Measurements from ENCODE around the gene PITPNM1. TPM values are rescaled to one million over a fixed set of nuclear protein-coding genes. Genes with fewer than 3 reads are reported as not detected.

The PITPNM1 gene
- total and polyA plus RNA-seq, 2 of the 13 experiments (the other 11 are each of a cell fraction or from before 2014, with no cell fraction given), result 8.2 to 8.5 TPM

DNA sequence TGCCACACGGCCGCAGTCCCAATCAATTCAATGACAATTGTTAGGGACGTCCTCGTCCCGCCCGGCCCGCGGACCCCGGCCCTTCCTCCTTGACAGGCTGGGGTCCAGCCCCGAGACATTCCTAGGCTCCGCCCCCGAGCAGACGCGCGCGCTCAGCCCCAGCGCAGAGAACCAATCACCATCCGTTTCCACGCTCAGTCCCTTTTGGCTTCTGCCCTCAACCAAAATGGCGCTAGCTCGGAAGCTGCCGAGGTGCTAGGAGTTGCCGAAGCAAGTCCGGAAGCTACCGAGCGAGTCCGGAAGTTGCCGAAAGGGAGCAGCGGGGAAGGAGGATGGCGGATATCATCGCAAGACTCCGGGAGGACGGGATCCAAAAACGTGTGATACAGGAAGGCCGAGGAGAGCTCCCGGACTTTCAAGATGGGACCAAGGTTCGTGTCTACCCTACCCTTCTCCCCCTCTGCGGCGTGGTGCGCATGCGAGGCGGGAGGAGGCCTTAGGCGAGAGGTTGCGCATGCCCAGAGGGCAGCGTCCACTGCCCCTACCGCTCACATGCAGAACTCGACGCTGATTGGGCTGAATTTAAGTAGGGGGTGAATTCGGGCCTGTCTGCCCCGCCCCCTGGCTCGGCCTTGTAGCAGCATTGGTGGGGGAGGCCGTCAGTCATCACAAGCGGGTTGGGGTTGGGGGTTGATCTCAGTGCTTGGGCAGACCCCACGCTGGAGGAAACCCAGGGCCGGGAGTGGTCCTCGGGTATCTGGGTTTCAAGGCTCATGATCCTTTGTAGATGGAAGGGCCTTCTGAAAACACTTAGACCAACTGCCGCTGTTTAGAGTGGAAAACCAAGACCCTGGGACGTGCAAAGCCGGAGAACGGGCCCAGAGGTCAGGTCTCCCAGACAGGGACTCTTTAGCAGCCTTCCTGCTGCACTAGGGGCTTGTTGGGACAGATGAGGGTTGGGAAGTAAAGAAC is 22.1 kb downstream of the PITPNM1 start, which contains the start of gene AIP (continued):
- TF ChIP-seq, protein P1, sequence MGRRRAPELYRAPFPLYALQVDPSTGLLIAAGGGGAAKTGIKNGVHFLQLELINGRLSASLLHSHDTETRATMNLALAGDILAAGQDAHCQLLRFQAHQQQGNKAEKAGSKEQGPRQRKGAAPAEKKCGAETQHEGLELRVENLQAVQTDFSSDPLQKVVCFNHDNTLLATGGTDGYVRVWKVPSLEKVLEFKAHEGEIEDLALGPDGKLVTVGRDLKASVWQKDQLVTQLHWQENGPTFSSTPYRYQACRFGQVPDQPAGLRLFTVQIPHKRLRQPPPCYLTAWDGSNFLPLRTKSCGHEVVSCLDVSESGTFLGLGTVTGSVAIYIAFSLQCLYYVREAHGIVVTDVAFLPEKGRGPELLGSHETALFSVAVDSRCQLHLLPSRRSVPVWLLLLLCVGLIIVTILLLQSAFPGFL (CRISPR knock-in tag; IDR thresholded peaks at IDR 0.05), result no peak
- TF ChIP-seq, protein P2, sequence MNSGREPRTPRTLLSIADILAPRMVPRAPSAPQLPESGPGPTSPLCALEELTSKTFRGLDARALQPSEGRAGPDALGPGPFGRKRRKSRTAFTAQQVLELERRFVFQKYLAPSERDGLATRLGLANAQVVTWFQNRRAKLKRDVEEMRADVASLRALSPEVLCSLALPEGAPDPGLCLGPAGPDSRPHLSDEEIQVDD (CRISPR knock-in tag; IDR thresholded peaks at IDR 0.05; ENCODE audit: borderline replicate concordance), result peak; percentile 98; the same call in 1 of the 2 replicates
- TF ChIP-seq, protein P3, sequence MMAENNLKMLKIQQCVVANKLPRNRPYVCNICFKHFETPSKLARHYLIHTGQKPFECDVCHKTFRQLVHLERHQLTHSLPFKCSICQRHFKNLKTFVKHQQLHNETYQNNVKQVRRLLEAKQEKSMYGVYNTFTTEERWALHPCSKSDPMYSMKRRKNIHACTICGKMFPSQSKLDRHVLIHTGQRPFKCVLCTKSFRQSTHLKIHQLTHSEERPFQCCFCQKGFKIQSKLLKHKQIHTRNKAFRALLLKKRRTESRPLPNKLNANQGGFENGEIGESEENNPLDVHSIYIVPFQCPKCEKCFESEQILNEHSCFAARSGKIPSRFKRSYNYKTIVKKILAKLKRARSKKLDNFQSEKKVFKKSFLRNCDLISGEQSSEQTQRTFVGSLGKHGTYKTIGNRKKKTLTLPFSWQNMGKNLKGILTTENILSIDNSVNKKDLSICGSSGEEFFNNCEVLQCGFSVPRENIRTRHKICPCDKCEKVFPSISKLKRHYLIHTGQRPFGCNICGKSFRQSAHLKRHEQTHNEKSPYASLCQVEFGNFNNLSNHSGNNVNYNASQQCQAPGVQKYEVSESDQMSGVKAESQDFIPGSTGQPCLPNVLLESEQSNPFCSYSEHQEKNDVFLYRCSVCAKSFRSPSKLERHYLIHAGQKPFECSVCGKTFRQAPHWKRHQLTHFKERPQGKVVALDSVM (CRISPR knock-in tag; IDR thresholded peaks at IDR 0.05), result peak; percentile 72
- no peak; the same call in none of the 2 replicates for TF ChIP-seq POLR2AphosphoS5 (IDR thresholded peaks at IDR 0.05; ENCODE audit: low read depth, low read length)
- TF ChIP-seq KDM5A (IDR thresholded peaks at IDR 0.05; ENCODE audit: borderline replicate concordance, low read length), result peak; percentile 73
- peak; percentile 92 for TF ChIP-seq ZSCAN21 (CRISPR knock-in tag; IDR thresholded peaks at IDR 0.05; ENCODE audit: borderline replicate concordance)
- no peak for TF ChIP-seq ZNF296 (CRISPR knock-in tag; conservative IDR thresholded peaks at IDR 0.05)
- TF ChIP-seq, protein P4, sequence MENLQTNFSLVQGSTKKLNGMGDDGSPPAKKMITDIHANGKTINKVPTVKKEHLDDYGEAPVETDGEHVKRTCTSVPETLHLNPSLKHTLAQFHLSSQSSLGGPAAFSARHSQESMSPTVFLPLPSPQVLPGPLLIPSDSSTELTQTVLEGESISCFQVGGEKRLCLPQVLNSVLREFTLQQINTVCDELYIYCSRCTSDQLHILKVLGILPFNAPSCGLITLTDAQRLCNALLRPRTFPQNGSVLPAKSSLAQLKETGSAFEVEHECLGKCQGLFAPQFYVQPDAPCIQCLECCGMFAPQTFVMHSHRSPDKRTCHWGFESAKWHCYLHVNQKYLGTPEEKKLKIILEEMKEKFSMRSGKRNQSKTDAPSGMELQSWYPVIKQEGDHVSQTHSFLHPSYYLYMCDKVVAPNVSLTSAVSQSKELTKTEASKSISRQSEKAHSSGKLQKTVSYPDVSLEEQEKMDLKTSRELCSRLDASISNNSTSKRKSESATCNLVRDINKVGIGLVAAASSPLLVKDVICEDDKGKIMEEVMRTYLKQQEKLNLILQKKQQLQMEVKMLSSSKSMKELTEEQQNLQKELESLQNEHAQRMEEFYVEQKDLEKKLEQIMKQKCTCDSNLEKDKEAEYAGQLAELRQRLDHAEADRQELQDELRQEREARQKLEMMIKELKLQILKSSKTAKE (CRISPR knock-in tag; IDR thresholded peaks at IDR 0.05; ENCODE audit: borderline replicate concordance), result no peak
- TF ChIP-seq, protein P5, sequence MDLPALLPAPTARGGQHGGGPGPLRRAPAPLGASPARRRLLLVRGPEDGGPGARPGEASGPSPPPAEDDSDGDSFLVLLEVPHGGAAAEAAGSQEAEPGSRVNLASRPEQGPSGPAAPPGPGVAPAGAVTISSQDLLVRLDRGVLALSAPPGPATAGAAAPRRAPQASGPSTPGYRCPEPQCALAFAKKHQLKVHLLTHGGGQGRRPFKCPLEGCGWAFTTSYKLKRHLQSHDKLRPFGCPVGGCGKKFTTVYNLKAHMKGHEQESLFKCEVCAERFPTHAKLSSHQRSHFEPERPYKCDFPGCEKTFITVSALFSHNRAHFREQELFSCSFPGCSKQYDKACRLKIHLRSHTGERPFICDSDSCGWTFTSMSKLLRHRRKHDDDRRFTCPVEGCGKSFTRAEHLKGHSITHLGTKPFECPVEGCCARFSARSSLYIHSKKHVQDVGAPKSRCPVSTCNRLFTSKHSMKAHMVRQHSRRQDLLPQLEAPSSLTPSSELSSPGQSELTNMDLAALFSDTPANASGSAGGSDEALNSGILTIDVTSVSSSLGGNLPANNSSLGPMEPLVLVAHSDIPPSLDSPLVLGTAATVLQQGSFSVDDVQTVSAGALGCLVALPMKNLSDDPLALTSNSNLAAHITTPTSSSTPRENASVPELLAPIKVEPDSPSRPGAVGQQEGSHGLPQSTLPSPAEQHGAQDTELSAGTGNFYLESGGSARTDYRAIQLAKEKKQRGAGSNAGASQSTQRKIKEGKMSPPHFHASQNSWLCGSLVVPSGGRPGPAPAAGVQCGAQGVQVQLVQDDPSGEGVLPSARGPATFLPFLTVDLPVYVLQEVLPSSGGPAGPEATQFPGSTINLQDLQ (CRISPR knock-in tag; IDR thresholded peaks at IDR 0.05), result no peak
- no peak; the same call in 1 of the 2 replicates for TF ChIP-seq ZNF33A (CRISPR knock-in tag; IDR thresholded peaks at IDR 0.05; ENCODE audit: borderline replicate concordance)
- TF ChIP-seq HHEX (CRISPR knock-in tag; IDR thresholded peaks at IDR 0.05), result no peak
- TF ChIP-seq CC2D1A (CRISPR knock-in tag; IDR thresholded peaks at IDR 0.05), result no peak
- TF ChIP-seq LCORL (IDR thresholded peaks at IDR 0.05), result no peak
- 0 out of 2 replicates have a peak, but pooled peaks have one; percentile 24 for TF ChIP-seq LCORL (CRISPR knock-in tag; IDR thresholded peaks at IDR 0.05)
- TF ChIP-seq FOXO1 (CRISPR knock-in tag; IDR thresholded peaks at IDR 0.05), result peak; percentile 59
- TF ChIP-seq ZNF792 (CRISPR knock-in tag; IDR thresholded peaks at IDR 0.05), result peak; percentile 96
- TF ChIP-seq, protein P6, sequence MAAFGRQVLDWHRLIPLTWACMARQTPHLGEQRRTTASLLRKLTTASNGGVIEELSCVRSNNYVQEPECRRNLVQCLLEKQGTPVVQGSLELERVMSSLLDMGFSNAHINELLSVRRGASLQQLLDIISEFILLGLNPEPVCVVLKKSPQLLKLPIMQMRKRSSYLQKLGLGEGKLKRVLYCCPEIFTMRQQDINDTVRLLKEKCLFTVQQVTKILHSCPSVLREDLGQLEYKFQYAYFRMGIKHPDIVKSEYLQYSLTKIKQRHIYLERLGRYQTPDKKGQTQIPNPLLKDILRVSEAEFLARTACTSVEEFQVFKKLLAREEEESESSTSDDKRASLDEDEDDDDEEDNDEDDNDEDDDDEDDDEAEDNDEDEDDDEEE (CRISPR knock-in tag; IDR thresholded peaks at IDR 0.05), result peak; percentile 98; the same call in 1 of the 2 replicates
- peak; percentile 73 for TF ChIP-seq DR1 (CRISPR knock-in tag; IDR thresholded peaks at IDR 0.05)
- peak; percentile 85 for TF ChIP-seq RFXAP (CRISPR knock-in tag; IDR thresholded peaks at IDR 0.05; ENCODE audit: borderline replicate concordance)

Measured in HepG2 (cell line).